ENCODE results near the gene RORB. TPM values are rescaled to one million over a fixed set of nuclear protein-coding genes. Genes with fewer than 3 reads are reported as not detected.

RORB gene
- total RNA-seq = not detected

DNA sequence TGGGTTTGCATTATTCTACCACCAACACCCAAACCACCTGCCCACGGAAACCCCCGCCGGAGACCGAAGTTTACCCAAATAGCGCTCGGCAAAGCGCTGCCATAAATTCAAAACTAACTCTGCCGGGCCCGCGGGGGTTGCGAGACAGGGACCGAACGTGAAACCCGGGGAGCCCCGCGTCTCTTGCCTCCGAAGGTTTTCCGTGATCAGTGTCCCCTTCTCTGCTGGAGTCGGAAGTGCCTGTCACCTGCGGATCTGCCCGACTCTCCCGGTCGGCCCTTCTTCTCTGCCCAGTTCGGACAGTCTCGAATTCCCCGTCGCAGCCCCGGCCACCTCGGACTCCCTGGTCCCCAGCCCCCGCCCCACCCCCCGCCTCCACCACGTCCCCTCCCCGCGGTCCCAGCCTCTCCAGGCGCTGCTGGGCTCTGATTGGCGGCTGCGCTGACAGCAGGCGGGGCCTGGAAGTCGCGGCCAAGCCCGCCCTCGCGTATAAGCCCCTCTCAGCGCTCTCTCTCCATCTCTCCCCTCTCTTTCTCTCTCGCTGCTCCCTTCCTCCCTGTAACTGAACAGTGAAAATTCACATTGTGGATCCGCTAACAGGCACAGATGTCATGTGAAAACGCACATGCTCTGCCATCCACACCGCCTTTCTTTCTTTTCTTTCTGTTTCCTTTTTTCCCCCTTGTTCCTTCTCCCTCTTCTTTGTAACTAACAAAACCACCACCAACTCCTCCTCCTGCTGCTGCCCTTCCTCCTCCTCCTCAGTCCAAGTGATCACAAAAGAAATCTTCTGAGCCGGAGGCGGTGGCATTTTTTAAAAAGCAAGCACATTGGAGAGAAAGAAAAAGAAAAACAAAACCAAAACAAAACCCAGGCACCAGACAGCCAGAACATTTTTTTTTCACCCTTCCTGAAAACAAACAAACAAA is at the start of gene RORB:
RORB (plus strand) TSS at position 517 of the 929 bp plus-strand sequence. CDS start 642 bp downstream, outside the sequence.
- Mint-ChIP-seq H3K4me1 (peaks cover 10% of the 10 kb centered on the region), H3K4me3 (peak within 1 kb of the TSS; percentile 87), H3K9me3 (no peaks in the 10 kb centered on the region), H3K36me3 (ENCODE audit: low read depth) (no peaks in the 10 kb centered on the region), H3K27ac (no peak within 1 kb of the TSS), H3K27me3 (peaks cover 55% of the 10 kb centered on the region)
- ATAC-seq (replicated peaks) = peak; percentile 80

GRCh38 chr9:74447451-74448193 is 49.5 kb upstream of the RORB start:
- Mint-ChIP-seq H3K27ac (no peak overlapping the region), H3K27me3 (no peaks in the 10 kb centered on the region), H3K9me3 (peaks cover 20% of the 10 kb centered on the region), H3K36me3 (ENCODE audit: low read depth) (no peaks in the 10 kb centered on the region), H3K4me3 (no peak overlapping the region), H3K4me1 (no peaks in the 10 kb centered on the region)
- no peak for ATAC-seq (replicated peaks)

DNA sequence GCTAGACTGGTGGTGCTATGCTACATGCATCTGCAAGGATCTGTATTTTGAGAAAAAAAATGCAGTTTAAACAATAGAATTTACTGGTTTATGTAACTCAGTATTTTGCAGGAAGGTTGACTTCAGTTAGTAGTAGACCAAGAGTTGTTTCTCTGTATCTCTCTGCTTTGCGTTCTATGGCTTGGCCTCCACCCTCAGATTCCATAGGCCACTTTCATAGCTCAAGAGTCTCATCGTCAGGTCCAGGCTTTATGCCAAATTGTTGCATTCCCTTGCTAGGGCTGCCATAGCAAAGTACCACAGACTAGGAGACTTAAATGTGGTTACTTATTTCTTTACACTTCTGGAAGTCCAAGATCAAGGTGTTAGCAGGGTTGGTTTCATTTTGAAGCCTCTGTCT is 48.1 kb upstream of the RORB start:
- H3K36me3 Mint-ChIP-seq (ENCODE audit: low read depth) = no peaks in the 10 kb centered on the region
- no peaks in the 10 kb centered on the region for H3K4me1 Mint-ChIP-seq
- H3K9me3 Mint-ChIP-seq = peaks cover 20% of the 10 kb centered on the region
- no peak overlapping the region for H3K27ac Mint-ChIP-seq
- no peak for ATAC-seq (replicated peaks)
- no peaks in the 10 kb centered on the region for H3K27me3 Mint-ChIP-seq
- no peak overlapping the region for H3K4me3 Mint-ChIP-seq

DNA sequence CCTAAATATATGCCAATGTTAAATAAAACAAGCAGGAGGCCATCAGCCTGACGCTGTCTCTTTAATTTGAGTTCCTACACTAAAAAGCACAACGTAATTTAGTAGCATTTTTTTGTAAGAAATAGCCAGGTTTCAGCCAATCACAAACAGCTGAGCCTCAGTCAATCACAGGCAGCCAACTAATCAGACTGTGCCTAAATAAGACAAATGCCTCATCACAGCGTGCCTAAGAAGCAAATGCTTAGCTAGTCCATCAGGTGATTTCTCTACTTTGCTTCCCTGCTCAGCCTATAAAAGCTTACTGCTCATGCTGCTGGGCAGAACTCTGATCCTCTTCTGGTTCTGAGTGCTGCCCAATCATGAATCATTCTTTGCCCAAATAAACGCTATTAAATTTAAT is 38.3 kb upstream of the RORB start:
- no peak for ATAC-seq (replicated peaks)
- Mint-ChIP-seq H3K27ac (no peak overlapping the region), H3K9me3 (no peaks in the 10 kb centered on the region), H3K36me3 (ENCODE audit: low read depth) (no peaks in the 10 kb centered on the region), H3K27me3 (no peaks in the 10 kb centered on the region), H3K4me3 (no peak overlapping the region), H3K4me1 (no peaks in the 10 kb centered on the region)

DNA sequence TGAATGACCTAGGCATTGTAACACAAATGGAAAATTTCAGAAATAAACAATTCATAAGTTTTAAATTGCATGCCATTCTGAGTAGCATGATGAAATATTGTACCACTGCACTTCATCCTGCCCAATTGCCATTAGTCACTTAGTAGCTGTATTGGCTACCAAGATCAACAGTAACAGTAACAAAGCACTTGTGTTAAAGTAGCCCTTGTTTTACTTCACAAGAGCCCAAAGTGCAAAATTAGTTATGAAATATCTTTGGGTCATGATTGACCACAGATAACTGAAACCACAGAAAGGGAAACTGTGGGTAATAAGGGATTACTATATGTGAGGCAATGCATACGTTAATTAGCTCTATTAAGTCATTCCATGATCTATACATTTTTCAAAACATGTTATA is 33.3 kb upstream of the RORB start:
- Mint-ChIP-seq H3K4me1 (no peaks in the 10 kb centered on the region), H3K27me3 (no peaks in the 10 kb centered on the region), H3K36me3 (ENCODE audit: low read depth) (no peaks in the 10 kb centered on the region), H3K4me3 (no peak overlapping the region), H3K9me3 (no peaks in the 10 kb centered on the region), H3K27ac (no peak overlapping the region)
- no peak for ATAC-seq (replicated peaks)

DNA sequence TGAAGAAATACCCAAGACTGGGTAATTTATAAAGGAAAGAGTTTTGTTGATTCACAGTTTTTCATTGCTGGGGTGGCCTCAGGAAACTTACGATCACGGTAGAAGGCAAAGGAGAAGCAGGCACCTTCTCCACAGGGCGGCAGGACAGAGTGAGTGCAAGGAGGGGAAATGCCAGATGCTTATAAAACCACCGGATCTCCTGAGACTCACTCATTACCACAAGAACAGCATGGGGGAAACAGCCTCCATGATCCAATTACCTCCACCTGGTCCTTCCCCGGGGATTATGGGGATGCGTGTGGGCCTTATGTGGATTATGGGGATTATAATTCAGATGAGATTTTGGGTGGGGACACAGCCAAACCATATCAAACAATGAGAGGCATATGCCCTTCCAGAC is 18.5 kb upstream of the RORB start:
- H3K4me3 Mint-ChIP-seq = no peak overlapping the region
- no peak for ATAC-seq (replicated peaks)
- peaks cover 4% of the 10 kb centered on the region for H3K9me3 Mint-ChIP-seq
- no peak overlapping the region for H3K27ac Mint-ChIP-seq
- H3K4me1 Mint-ChIP-seq = no peaks in the 10 kb centered on the region
- H3K36me3 Mint-ChIP-seq (ENCODE audit: low read depth) = no peaks in the 10 kb centered on the region
- H3K27me3 Mint-ChIP-seq = no peaks in the 10 kb centered on the region

- no peak overlapping the region for H3K4me3 Mint-ChIP-seq
- H3K27me3 Mint-ChIP-seq = no peaks in the 10 kb centered on the region
These were observed 17.4 kb upstream of the RORB start for GRCh38 chr9:74479711-74480110.

DNA sequence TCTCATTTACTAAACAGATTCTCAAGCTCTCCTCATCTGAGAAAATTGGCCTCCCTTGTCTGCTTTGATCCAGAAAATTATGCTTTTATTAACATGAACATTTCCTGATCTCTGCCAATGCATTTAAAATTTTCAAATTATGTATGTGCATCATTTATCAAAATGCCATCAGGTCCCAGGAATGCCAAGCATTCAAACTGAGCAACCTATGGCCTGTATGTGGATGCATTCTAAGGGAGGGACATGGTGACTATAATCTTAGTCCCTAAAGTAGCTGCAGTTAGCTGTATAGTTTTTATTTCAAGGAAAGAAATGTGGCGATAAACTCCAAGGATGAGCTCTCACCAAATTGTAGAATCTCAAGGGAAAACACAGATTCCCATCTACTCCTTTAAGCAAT is 9.7 kb upstream of the RORB start:
- Mint-ChIP-seq H3K9me3 (peaks cover 3% of the 10 kb centered on the region), H3K36me3 (ENCODE audit: low read depth) (no peaks in the 10 kb centered on the region), H3K27ac (no peak overlapping the region), H3K27me3 (peaks cover 3% of the 10 kb centered on the region), H3K4me1 (no peaks in the 10 kb centered on the region), H3K4me3 (no peak overlapping the region)
- ATAC-seq (replicated peaks) = no peak

More at GRCh38 chr9:74479711-74480110, 17.4 kb upstream of the RORB start:
- Mint-ChIP-seq H3K9me3 (peaks cover 4% of the 10 kb centered on the region), H3K4me1 (no peaks in the 10 kb centered on the region), H3K27ac (no peak overlapping the region), H3K36me3 (ENCODE audit: low read depth) (no peaks in the 10 kb centered on the region)
- ATAC-seq (replicated peaks) = no peak

- Mint-ChIP-seq H3K4me1 (peaks cover 5% of the 10 kb centered on the region), H3K9me3 (peaks cover 1% of the 10 kb centered on the region), H3K27ac (no peak overlapping the region), H3K4me3 (no peak overlapping the region), H3K27me3 (peaks cover 29% of the 10 kb centered on the region), H3K36me3 (ENCODE audit: low read depth) (no peaks in the 10 kb centered on the region)
- no peak for ATAC-seq (replicated peaks)
These were observed 3.6 kb upstream of the RORB start for GRCh38 chr9:74493512-74493911.

- no peak for ATAC-seq (replicated peaks)
- Mint-ChIP-seq H3K27me3 (peaks cover 37% of the 10 kb centered on the region), H3K36me3 (ENCODE audit: low read depth) (no peaks in the 10 kb centered on the region), H3K9me3 (no peaks in the 10 kb centered on the region), H3K4me3 (no peak overlapping the region), H3K4me1 (peaks cover 10% of the 10 kb centered on the region), H3K27ac (no peak overlapping the region)
These were observed 2.6 kb upstream of the RORB start for GRCh38 chr9:74494490-74494889.

- Mint-ChIP-seq H3K4me3 (peak overlapping the region; percentile 87), H3K27ac (no peak overlapping the region), H3K9me3 (no peaks in the 10 kb centered on the region), H3K36me3 (ENCODE audit: low read depth) (no peaks in the 10 kb centered on the region), H3K27me3 (peaks cover 52% of the 10 kb centered on the region), H3K4me1 (peaks cover 10% of the 10 kb centered on the region)
- no peak for ATAC-seq (replicated peaks)
These were observed 729 bp upstream of the RORB start for GRCh38 chr9:74496406-74496805.

GRCh38 chr9:74497748-74498620 is 849 bp downstream of the RORB start:
- ATAC-seq (replicated peaks) = no peak
- peaks cover 10% of the 10 kb centered on the region for H3K4me1 Mint-ChIP-seq
- peak overlapping the region; percentile 87 for H3K4me3 Mint-ChIP-seq
- H3K27ac Mint-ChIP-seq = no peak overlapping the region
- H3K36me3 Mint-ChIP-seq (ENCODE audit: low read depth) = no peaks in the 10 kb centered on the region
- H3K27me3 Mint-ChIP-seq = peaks cover 55% of the 10 kb centered on the region
- H3K9me3 Mint-ChIP-seq = no peaks in the 10 kb centered on the region

DNA sequence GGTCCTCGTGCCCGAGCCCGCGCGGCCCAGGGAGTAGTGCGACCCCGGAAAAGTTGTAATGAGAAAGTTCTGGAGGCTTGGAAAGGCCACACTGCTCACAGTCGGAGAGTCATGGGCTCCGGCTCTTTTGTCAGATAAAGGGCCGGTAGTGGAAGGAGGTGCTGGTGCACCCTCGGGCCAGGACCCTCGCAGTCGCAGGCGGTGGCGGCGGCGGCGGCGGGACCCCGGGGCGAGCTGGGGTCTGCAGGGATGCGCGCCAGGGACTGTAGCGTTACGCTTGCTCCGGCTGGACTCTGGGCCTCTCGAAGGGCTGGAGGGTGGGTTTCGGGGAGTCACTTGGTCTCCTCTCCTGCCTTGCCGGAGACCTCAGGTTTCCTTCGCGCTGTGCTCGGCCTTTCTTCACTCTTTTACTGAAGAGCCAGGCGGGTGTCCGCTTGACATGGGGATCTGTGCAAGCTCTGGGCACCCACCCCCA is 1.5 kb downstream of the RORB start:
- no peak for ATAC-seq (replicated peaks)
- H3K27me3 Mint-ChIP-seq = peaks cover 57% of the 10 kb centered on the region
- H3K4me3 Mint-ChIP-seq = peak overlapping the region; percentile 61
- no peaks in the 10 kb centered on the region for H3K36me3 Mint-ChIP-seq (ENCODE audit: low read depth)
- H3K27ac Mint-ChIP-seq = no peak overlapping the region
- no peaks in the 10 kb centered on the region for H3K9me3 Mint-ChIP-seq
- H3K4me1 Mint-ChIP-seq = peaks cover 10% of the 10 kb centered on the region

GRCh38 chr9:74499111-74499601 is 2.0 kb downstream of the RORB start:
- H3K36me3 Mint-ChIP-seq (ENCODE audit: low read depth) = no peaks in the 10 kb centered on the region
- H3K27me3 Mint-ChIP-seq = peaks cover 55% of the 10 kb centered on the region
- no peaks in the 10 kb centered on the region for H3K9me3 Mint-ChIP-seq
- no peak for ATAC-seq (replicated peaks)
- H3K4me1 Mint-ChIP-seq = peaks cover 10% of the 10 kb centered on the region
- no peak overlapping the region for H3K27ac Mint-ChIP-seq
- peak overlapping the region; percentile 61 for H3K4me3 Mint-ChIP-seq

All from activated T-helper 17 cell treated with anti-CD3 and anti-CD28 coated beads, Interleukin-2, amount 50 U/mL, for 72 hours (primary cell).